GM10248 (cell line): Measurements from ENCODE around the gene GART.

ENCODE experiments used
- CTCF ChIA-PET: fragments of 300-600 bp; sonication (Branson Sonifier 250); formaldehyde crosslinking; extraction: SDS; loops from one replicate; lab custom pipeline; 2021; ENCODE audit warnings: antibody characterized with exemption; lab: Yijun Ruan, JAX
- POLR2A ChIA-PET: fragments of 350-650 bp; sonication (Branson Sonifier 250); formaldehyde crosslinking; extraction: SDS; loops from one replicate; lab custom pipeline; 2020; ENCODE audit warnings: antibody characterized with exemption; lab: Yijun Ruan, JAX
- DNase-seq: peaks from one replicate; pipeline ENCODE4 v3.0.0; 2012; ENCODE audit errors: extremely low spot score
- CTCF ChIP-seq: IDR thresholded peaks from 2 replicates; pipeline ENCODE4 v1.5.1; 2012; ENCODE audit warnings: mild to moderate bottlenecking, low read depth; ENCODE audit errors: extremely low read depth, missing control alignments, control extremely low read depth

The GART gene

GRCh38 chr21:33566514-33566913 lies 24.6 kb upstream of the GART start:
- POLR2A ChIA-PET = interaction anchor here (1.4 kb wide), 1 partner anchor 9 kb away, joined by 3 read pairs; no protein-coding TSS in a partner anchor
- CTCF ChIA-PET = interaction anchor here (1.1 to 1.2 kb wide), 3 partner anchors 7 to 40 kb away, joined by 3 to 5 read pairs (median 3); no protein-coding TSS in a partner anchor
- DNase-seq = no peak
- TF ChIP-seq CTCF = no peak

- no peak for DNase-seq
- POLR2A ChIA-PET = no interaction called here
- no peak for TF ChIP-seq CTCF
- CTCF ChIA-PET = interaction anchor here (1.2 kb wide), 1 partner anchor 13 kb away, joined by 3 read pairs; no protein-coding TSS in a partner anchor
Observed at GRCh38 chr21:33562389-33562788, 20.5 kb upstream of the GART start.

GRCh38 chr21:33561373-33561772 lies 19.5 kb upstream of the GART start:
- no peak for DNase-seq
- TF ChIP-seq CTCF = no peak
- POLR2A ChIA-PET = interaction anchor here (1.0 kb wide), 1 partner anchor 10 kb away, joined by 4 read pairs; no protein-coding TSS in a partner anchor
- CTCF ChIA-PET = no interaction called here

- no peak for DNase-seq
- no peak for TF ChIP-seq CTCF
- CTCF ChIA-PET = no interaction called here
- POLR2A ChIA-PET = interaction anchor here (1.0 to 1.1 kb wide), 2 partner anchors 10 to 11 kb away, joined by 3 to 4 read pairs; no protein-coding TSS in a partner anchor
Observed at GRCh38 chr21:33560965-33561364, 19.0 kb upstream of the GART start.

GRCh38 chr21:33559813-33560212 lies 17.9 kb upstream of the GART start:
- POLR2A ChIA-PET = interaction anchor here (0.6 to 1.1 kb wide), 3 partner anchors 10 to 29 kb away, joined by 3 read pairs; partner anchors contain the start of gene DONSON
- TF ChIP-seq CTCF = no peak
- DNase-seq = no peak
- CTCF ChIA-PET = interaction anchor here (1.1 kb wide), 1 partner anchor 10 kb away, joined by 5 read pairs; no protein-coding TSS in a partner anchor

- no peak for DNase-seq
- CTCF ChIA-PET = interaction anchor here (3.6 kb wide), 1 partner anchor 47 kb away, joined by 15 read pairs; no protein-coding TSS in a partner anchor
- POLR2A ChIA-PET = interaction anchor here (1.0 kb wide), 1 partner anchor 30 kb away, joined by 3 read pairs; the partner anchor contains the start of gene DONSON
- no peak for TF ChIP-seq CTCF
Observed at GRCh38 chr21:33558777-33559421, 17.0 kb upstream of the GART start.
